ENCODE measurements around the gene PTPRN2. TPM values are rescaled to one million over a fixed set of nuclear protein-coding genes. Genes with fewer than 3 reads are reported as not detected.

The PTPRN2 gene
- total and polyA plus RNA-seq, 2 of the 13 experiments (the other 11 are each of a cell fraction or from before 2014, with no cell fraction given): 2.5 to 24.2 TPM

GRCh38 chr7:157667731-157668130, 919.9 kb downstream of the PTPRN2 start (continued):
- TF ChIP-seq, protein P1, sequence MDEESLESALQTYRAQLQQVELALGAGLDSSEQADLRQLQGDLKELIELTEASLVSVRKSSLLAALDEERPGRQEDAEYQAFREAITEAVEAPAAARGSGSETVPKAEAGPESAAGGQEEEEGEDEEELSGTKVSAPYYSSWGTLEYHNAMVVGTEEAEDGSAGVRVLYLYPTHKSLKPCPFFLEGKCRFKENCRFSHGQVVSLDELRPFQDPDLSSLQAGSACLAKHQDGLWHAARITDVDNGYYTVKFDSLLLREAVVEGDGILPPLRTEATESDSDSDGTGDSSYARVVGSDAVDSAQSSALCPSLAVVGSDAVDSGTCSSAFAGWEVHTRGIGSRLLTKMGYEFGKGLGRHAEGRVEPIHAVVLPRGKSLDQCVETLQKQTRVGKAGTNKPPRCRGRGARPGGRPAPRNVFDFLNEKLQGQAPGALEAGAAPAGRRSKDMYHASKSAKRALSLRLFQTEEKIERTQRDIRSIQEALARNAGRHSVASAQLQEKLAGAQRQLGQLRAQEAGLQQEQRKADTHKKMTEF (CRISPR knock-in tag; IDR thresholded peaks at IDR 0.05): no peak
- TF ChIP-seq ZBTB21 (CRISPR knock-in tag; IDR thresholded peaks at IDR 0.05) (no peak), ZMAT3 (CRISPR knock-in tag; conservative IDR thresholded peaks at IDR 0.05) (no peak), ZZZ3 (CRISPR knock-in tag; IDR thresholded peaks at IDR 0.05; ENCODE audit: borderline replicate concordance) (no peak), ZNF12 (CRISPR knock-in tag; IDR thresholded peaks at IDR 0.05) (no peak), FOSL1 (CRISPR knock-in tag; IDR thresholded peaks at IDR 0.05; ENCODE audit: borderline replicate concordance) (no peak), ZBTB8A (CRISPR knock-in tag; IDR thresholded peaks at IDR 0.05; ENCODE audit: borderline replicate concordance, low read depth) (no peak), ZNF503 (CRISPR knock-in tag; IDR thresholded peaks at IDR 0.05) (no peak), RARA (CRISPR knock-in tag; IDR thresholded peaks at IDR 0.05) (no peak)
- TF ChIP-seq, protein P2, sequence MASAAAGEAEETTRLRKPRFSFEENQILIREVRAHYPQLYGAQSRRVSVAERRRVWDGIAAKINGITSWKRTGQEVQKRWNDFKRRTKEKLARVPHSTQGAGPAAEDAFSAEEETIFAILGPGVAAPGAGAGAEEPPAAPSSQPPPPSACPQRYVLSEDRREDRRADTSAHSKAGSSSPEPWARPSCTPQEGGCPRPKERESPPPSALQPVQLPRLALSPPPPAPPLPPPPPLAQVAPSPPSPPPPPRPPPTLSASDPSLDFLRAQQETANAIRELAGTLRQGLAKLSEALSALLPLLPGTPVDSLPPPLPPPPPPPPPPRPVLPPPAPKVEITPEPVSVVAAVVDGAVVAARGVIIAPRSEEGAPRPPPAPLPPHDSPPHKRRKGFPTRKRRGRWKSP (CRISPR knock-in tag; IDR thresholded peaks at IDR 0.05): no peak
